CD14-positive monocyte (primary cell): Measurements from ENCODE around the gene FCRLA. TPM values are rescaled to one million over a fixed set of nuclear protein-coding genes. Genes with fewer than 3 reads are reported as not detected.
"Not testable (repeated sequence)": the region's sequence is repeated elsewhere in the genome, so short reads cannot be mapped to it uniquely, and the experiment has no call there.

Experiments used
- DNase-seq, 3 donors: peaks; one replicate each; pipeline ENCODE4 v3.0.0-alpha.2; 2011 to 2022
- H2AFZ ChIP-seq: 2 replicates; pipeline ENCODE4 v1.6.0; 2012; ENCODE audit warnings: mild to moderate bottlenecking, low read depth, low read length, inconsistent platforms; ENCODE audit not compliant: insufficient read depth, poor library complexity, severe bottlenecking
- H3K27ac ChIP-seq, 2 donors: 1 replicate in 1 of 2; 2 replicates in 1 of 2; pipeline ENCODE4 v1.5.1; 2012 to 2013; ENCODE audit warnings: low read length in 2 of 2, control low read depth in 1 of 2, inconsistent platforms in 1 of 2, low read depth in 1 of 2, mild to moderate bottlenecking in 1 of 2
- H3K27me3 ChIP-seq, 2 donors: one replicate each; pipeline versions ENCODE4 v1.6.0 to v1.6.1; 2011 to 2013; ENCODE audit warnings: low read length in 2 of 2; ENCODE audit not compliant: control insufficient read depth in 2 of 2, insufficient read depth in 2 of 2
- H3K36me3 ChIP-seq, 2 donors: replicated peaks in 1 of 2; 1 replicate in 1 of 2; 2 replicates in 1 of 2; pipeline versions ENCODE4 v1.5.1 to v1.6.1; 2012 to 2013; ENCODE audit warnings: low read length in 2 of 2, control low read depth in 1 of 2, inconsistent platforms in 1 of 2, mild to moderate bottlenecking in 1 of 2; ENCODE audit not compliant: insufficient read depth in 2 of 2, control insufficient read depth in 1 of 2
- H3K4me1 ChIP-seq, 2 donors: 1 replicate in 1 of 2; 2 replicates in 1 of 2; pipeline versions ENCODE4 v1.5.1 to v1.6.1; 2012 to 2013; ENCODE audit warnings: low read length in 2 of 2, control low read depth in 1 of 2, inconsistent platforms in 1 of 2, mild to moderate bottlenecking in 1 of 2, moderate library complexity in 1 of 2; ENCODE audit not compliant: insufficient read depth in 2 of 2, control insufficient read depth in 1 of 2
- H3K4me2 ChIP-seq: replicated peaks from 2 replicates; pipeline ENCODE3; 2012; ENCODE audit warnings: low read length, moderate library complexity, mild to moderate bottlenecking; ENCODE audit not compliant: poor library complexity, severe bottlenecking; ENCODE audit errors: extremely low read depth
- H3K4me3 ChIP-seq, 3 experiments: fragments of 200-600 bp in 1 of 3; sonication (generic) in 1 of 3; replicated peaks in 1 of 3; 1 replicate in 2 of 3; 2 replicates in 1 of 3; pipeline ENCODE4 v1.5.1; 2011 to 2013; ENCODE audit warnings: low read length in 3 of 3, mild to moderate bottlenecking in 3 of 3, control low read depth in 2 of 3, low read depth in 2 of 3, inconsistent platforms in 1 of 3, moderate library complexity in 1 of 3
- H3K79me2 ChIP-seq: 2 replicates; pipeline ENCODE4 v1.6.0; 2012; ENCODE audit warnings: mild to moderate bottlenecking, control low read depth, inconsistent platforms, low read length, moderate library complexity; ENCODE audit not compliant: insufficient read depth
- H3K9ac ChIP-seq: 2 replicates; pipeline ENCODE4 v1.6.0; 2017; ENCODE audit warnings: low read length, mild to moderate bottlenecking; ENCODE audit not compliant: insufficient read depth, poor library complexity, severe bottlenecking
- H3K9me3 ChIP-seq, 2 donors: replicated peaks in 1 of 2; 1 replicate in 1 of 2; 2 replicates in 1 of 2; pipeline versions ENCODE4 v1.5.1 to v1.6.1; 2012 to 2013; ENCODE audit warnings: low read length in 2 of 2, control low read depth in 1 of 2; ENCODE audit not compliant: control insufficient read depth in 1 of 2, insufficient read depth in 1 of 2
- H4K20me1 ChIP-seq: 2 replicates; pipeline ENCODE4 v1.6.0; 2012; ENCODE audit warnings: mild to moderate bottlenecking, low read length, control low read depth, moderate library complexity; ENCODE audit not compliant: insufficient read depth
- H3K27ac Mint-ChIP-seq, 7 donors: one replicate each; pipeline ENCODE4 v1.8.0; 2020; ENCODE audit warnings: mild to moderate bottlenecking in 7 of 7, mixed read lengths in 7 of 7, moderate library complexity in 6 of 7, inconsistent platforms in 2 of 7
- H3K27me3 Mint-ChIP-seq, 3 donors: one replicate each; pipeline ENCODE4 v1.8.0; 2021 to 2022; ENCODE audit warnings: low read depth in 3 of 3, mild to moderate bottlenecking in 3 of 3, mixed read lengths in 3 of 3, moderate library complexity in 3 of 3, inconsistent platforms in 1 of 3
- H3K36me3 Mint-ChIP-seq, 2 donors: one replicate each; pipeline ENCODE4 v1.8.0; 2020; ENCODE audit warnings: mixed read lengths in 2 of 2, inconsistent platforms in 1 of 2, mild to moderate bottlenecking in 1 of 2
- H3K4me1 Mint-ChIP-seq: one replicate; pipeline ENCODE4 v1.8.0; 2020; ENCODE audit warnings: mild to moderate bottlenecking, mixed read lengths
- H3K4me3 Mint-ChIP-seq, 2 donors: one replicate each; pipeline ENCODE4 v1.8.0; 2020; ENCODE audit warnings: mild to moderate bottlenecking in 2 of 2, mixed read lengths in 2 of 2, moderate library complexity in 1 of 2
- H3K9me3 Mint-ChIP-seq, 7 donors: one replicate each; pipeline ENCODE4 v1.8.0; 2020 to 2022; ENCODE audit warnings: mixed read lengths in 7 of 7, mild to moderate bottlenecking in 6 of 7, moderate library complexity in 6 of 7, inconsistent platforms in 2 of 7
- WGBS: methylation state at CpG from one replicate; pipeline ENCODE4 v1.1.5; 2013; ENCODE audit warnings: missing lambda C conversion rate; ENCODE audit not compliant: insufficient coverage; 5-methylcytosine and 5-hydroxymethylcytosine counted together
- intact Hi-C, 2 donors: fragments of 100-400 bp; cut with micrococcal nuclease; formaldehyde crosslinking; loops; one replicate each; pipeline versions ENCODE4 v1.15.0 to v1.15.1; 2023
- polyA plus RNA-seq, 3 donors: library from polyadenylated mRNA; depleted of rRNA in 1 of 3; unstranded in 2 of 3; stranded (reverse) in 1 of 3; fragments of 300-500 nt in 2 of 3; fragments of >200 nt in 1 of 3; fragmentation: Illumina TruSeq in 2 of 3; gene quantifications; 1 replicate in 2 of 3; 2 replicates in 1 of 3; pipeline ENCODE4 v1.2.3, GENCODE V29; 2012 to 2021
- TF ChIP-seq, protein P1 (sequence below): fragments of 200-600 bp; IDR thresholded peaks from one replicate; pipeline ENCODE4 v1.8.0; 2022; ENCODE audit warnings: antibody characterized with exemption, mild to moderate bottlenecking

The FCRLA gene
- polyA plus RNA-seq, 3 donors = 0.28 to 0.51 (median 0.39) TPM

GRCh38 chr1:161722406-161722805, 15.4 kb downstream of the FCRLA start:
- Histone ChIP-seq H3K79me2 (no peaks in the 10 kb centered on the region), H3K9me3 (no peaks in the 10 kb centered on the region), H3K9ac (no peak overlapping the region), H2AFZ (no peak overlapping the region), H3K27me3 (peaks cover 46 to 80% of the 10 kb centered on the region in 2 donors), H3K27ac (peak overlapping the region in 1 of 2 donors; percentile 28), H3K36me3 (no peaks in the 10 kb centered on the region), H3K4me1 (peaks cover 59 to 71% of the 10 kb centered on the region in 2 donors), H3K4me3 (no peak overlapping the region), H3K4me2 (peak overlapping the region; percentile 30), H4K20me1 (no peaks in the 10 kb centered on the region)
- Mint-ChIP-seq H3K9me3 (peaks cover 3 to 14% (median 8%) of the 10 kb centered on the region in 7 donors), H3K36me3 (peaks cover 5 to 17% of the 10 kb centered on the region in 2 donors), H3K4me3 (peak overlapping the region in 1 of 2 donors; percentile 97), H3K4me1 (peaks cover 56% of the 10 kb centered on the region), H3K27ac (peak overlapping the region in 6 of 7 donors; percentile 21 to 82 (median 63)), H3K27me3 (peaks cover 72 to 91% (median 77%) of the 10 kb centered on the region in 3 donors)
- 100% methylated on average over 1 of the region's 1 CpG for WGBS
- DNase-seq = no peak
- intact Hi-C loops = loop anchor here in 1 of 2 donors (2.0 kb wide), 1 partner anchor 14 kb away; no protein-coding TSS in a partner anchor
- TF ChIP-seq, protein P1, sequence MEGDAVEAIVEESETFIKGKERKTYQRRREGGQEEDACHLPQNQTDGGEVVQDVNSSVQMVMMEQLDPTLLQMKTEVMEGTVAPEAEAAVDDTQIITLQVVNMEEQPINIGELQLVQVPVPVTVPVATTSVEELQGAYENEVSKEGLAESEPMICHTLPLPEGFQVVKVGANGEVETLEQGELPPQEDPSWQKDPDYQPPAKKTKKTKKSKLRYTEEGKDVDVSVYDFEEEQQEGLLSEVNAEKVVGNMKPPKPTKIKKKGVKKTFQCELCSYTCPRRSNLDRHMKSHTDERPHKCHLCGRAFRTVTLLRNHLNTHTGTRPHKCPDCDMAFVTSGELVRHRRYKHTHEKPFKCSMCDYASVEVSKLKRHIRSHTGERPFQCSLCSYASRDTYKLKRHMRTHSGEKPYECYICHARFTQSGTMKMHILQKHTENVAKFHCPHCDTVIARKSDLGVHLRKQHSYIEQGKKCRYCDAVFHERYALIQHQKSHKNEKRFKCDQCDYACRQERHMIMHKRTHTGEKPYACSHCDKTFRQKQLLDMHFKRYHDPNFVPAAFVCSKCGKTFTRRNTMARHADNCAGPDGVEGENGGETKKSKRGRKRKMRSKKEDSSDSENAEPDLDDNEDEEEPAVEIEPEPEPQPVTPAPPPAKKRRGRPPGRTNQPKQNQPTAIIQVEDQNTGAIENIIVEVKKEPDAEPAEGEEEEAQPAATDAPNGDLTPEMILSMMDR = no peak

DNA sequence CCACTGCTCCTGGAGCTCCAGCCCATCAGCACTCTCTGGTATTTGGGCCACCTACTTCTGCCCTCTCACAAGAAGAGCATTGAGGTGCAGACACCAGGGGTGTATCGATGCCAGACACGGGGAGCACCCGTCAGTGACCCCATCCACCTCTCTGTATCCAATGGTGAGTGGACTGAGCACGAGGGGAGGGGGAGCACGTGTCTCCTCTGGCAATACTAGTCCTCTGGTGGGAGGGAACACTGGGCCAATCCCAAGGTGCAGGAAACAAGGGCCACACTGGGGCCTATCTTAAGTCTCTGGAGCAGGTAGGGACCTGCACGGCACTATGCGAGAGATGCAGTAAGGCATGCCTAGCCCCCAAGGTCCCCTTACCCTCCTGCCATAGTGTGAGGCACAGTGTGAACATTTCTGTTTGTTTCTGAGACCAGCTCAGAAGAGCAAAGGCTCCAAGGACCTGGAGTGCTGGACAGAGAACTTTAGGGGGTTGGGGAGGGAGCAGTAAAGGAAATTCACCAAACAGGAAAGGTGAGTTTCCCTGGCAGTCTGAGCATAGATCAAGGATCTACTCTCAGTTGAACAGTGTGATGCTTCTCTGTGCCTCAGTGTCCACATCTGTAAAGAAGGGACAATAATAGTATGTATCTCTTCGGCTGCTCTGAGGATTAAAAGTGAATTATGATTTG, 16.6 kb downstream of the FCRLA start:
- TF ChIP-seq, protein P1 = no peak
- Histone ChIP-seq H4K20me1 (no peaks in the 10 kb centered on the region), H3K4me1 (peaks cover 51 to 66% of the 10 kb centered on the region in 2 donors), H3K36me3 (no peaks in the 10 kb centered on the region), H3K4me2 (no peak overlapping the region), H2AFZ (no peak overlapping the region), H3K4me3 (no peak overlapping the region), H3K27ac (no peak overlapping the region), H3K9me3 (no peaks in the 10 kb centered on the region), H3K79me2 (no peaks in the 10 kb centered on the region), H3K9ac (no peak overlapping the region), H3K27me3 (peaks cover 53 to 86% of the 10 kb centered on the region in 2 donors)
- Mint-ChIP-seq H3K27me3 (peaks cover 81 to 94% (median 82%) of the 10 kb centered on the region in 3 donors), H3K4me1 (peaks cover 52% of the 10 kb centered on the region), H3K9me3 (peaks cover 3 to 14% (median 10%) of the 10 kb centered on the region in 7 donors), H3K27ac (peak overlapping the region in 2 of 7 donors; percentile 40 to 50), H3K4me3 (peak overlapping the region in 1 of 2 donors; percentile 97), H3K36me3 (peaks cover 10 to 14% of the 10 kb centered on the region in 2 donors)
- 100% methylated on average over 2 of the region's 8 CpGs for WGBS
- DNase-seq = no peak
- intact Hi-C loops = loop anchor here in 1 of 2 donors (2.0 kb wide), 1 partner anchor 13 kb away; no protein-coding TSS in a partner anchor

DNA sequence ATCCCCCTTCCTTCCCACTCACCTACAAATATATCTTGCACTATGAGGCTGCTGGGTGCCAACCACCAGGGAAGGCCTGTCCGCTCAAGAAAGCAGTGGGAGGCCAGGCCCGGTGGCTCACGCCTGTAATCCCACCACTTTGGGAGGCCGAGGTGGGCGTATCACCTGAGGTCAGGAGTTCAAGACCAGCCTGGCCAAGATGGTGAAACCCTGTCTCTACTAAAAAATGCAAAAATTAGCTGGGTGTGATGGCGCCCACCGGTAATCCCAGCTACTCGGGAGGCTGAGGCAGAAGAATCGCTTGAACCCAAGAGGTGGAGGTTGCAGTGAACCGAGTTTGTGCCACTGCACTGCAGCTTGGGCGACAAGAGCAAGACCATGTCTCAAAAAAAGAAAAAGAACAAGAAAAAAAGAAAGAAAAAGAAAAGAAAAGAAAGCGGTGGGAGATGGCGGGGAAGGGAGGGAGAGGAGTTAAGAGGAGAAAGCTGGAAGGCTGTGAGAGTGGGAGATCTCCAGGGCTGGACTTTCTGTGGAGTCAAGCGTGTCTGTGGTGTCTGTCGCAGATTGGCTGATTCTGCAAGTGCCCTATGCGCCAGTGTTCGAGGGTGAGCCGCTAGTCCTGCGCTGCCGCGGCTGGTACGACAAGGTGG, 18.4 kb downstream of the FCRLA start:
- intact Hi-C loops, H4K20me1 ChIP-seq, H3K36me3 ChIP-seq, H3K79me2 ChIP-seq, DNase-seq, H3K27ac ChIP-seq, H3K9me3 ChIP-seq, H3K9ac ChIP-seq: not testable (repeated sequence)
- Mint-ChIP-seq H3K4me1 (peaks cover 53% of the 10 kb centered on the region), H3K4me3 (peak overlapping the region; percentile 78 to 97), H3K36me3 (peaks cover 10 to 14% of the 10 kb centered on the region in 2 donors), H3K27me3 (peaks cover 90 to 100% (median 92%) of the 10 kb centered on the region in 3 donors), H3K27ac (peak overlapping the region in 2 of 7 donors; percentile 12 to 21), H3K9me3 (peaks cover 3 to 23% (median 14%) of the 10 kb centered on the region in 7 donors)
- Histone ChIP-seq H3K4me3 (peak overlapping the region in 2 of 3 experiments; percentile 25 to 77), H3K4me2 (peak overlapping the region; percentile 91), H3K4me1 (peaks cover 45 to 64% of the 10 kb centered on the region in 2 donors), H3K27me3 (peaks cover 60 to 96% of the 10 kb centered on the region in 2 donors), H2AFZ (peak overlapping the region; percentile 79)
- 88% methylated on average over 13 of the region's 22 CpGs for WGBS
